BLaER1 treated with 17β-estradiol and CSF1 and Interleukin-3, amounts not matched to agents 10 nM and 100 nM (cell line): Measurements from ENCODE around the gene RALY.

Experiments
- H3K27ac ChIP-seq, 11 experiments: shearing (Covaris generic); formaldehyde crosslinking; 2 replicates each; pipeline ENCODE4 v1.8.1; 2022
- H3K27me3 ChIP-seq, 11 experiments: shearing (Covaris generic); formaldehyde crosslinking; 2 replicates each; pipeline ENCODE4 v1.8.1; 2022
- H3K36me3 ChIP-seq, 11 experiments: shearing (Covaris generic); formaldehyde crosslinking; 2 replicates each; pipeline ENCODE4 v1.8.1; 2022
- H3K4me1 ChIP-seq, 10 experiments: shearing (Covaris generic); formaldehyde crosslinking; 2 replicates each; pipeline ENCODE4 v1.8.1; 2022
- H3K4me2 ChIP-seq, 11 experiments: shearing (Covaris generic); formaldehyde crosslinking; 2 replicates each; pipeline ENCODE4 v1.8.1; 2022
- H3K4me3 ChIP-seq, 10 experiments: shearing (Covaris generic); formaldehyde crosslinking; 2 replicates each; pipeline ENCODE4 v1.8.1; 2022
- H3K9ac ChIP-seq, 11 experiments: shearing (Covaris generic); formaldehyde crosslinking; 2 replicates each; pipeline ENCODE4 v1.8.1; 2022
- H3K9me3 ChIP-seq, 11 experiments: shearing (Covaris generic); formaldehyde crosslinking; replicated peaks in 1 of 11; 2 replicates each; pipeline ENCODE4 v1.8.1; 2022
- H4K20me1 ChIP-seq, 11 experiments: shearing (Covaris generic); formaldehyde crosslinking; 2 replicates each; pipeline ENCODE4 v1.8.1; 2022
- Cebpa-rat ChIP-seq, 11 experiments: shearing (Covaris generic); IDR thresholded peaks; 2 replicates each; pipeline ENCODE4 v1.8.1; 2022

The RALY gene

DNA sequence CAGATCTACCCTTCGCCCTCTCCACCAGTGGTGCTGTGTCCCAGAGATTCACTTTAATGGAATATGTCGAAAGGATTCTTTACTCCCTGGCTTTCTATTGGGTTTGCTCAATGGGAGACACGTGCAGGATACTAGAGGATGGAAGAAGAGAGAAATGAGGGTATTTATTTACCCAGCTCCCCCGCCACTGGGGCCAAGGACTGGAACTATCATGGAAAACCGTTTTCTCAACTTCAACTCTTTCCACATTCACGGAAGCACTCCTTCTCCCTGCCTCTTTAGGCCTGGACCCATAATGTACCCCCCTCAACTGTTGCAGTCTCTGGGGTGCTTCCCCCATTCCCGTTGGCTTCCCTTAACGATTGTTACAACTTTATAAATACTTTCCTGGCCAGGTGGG, 26.6 kb upstream of the RALY start:
- Histone ChIP-seq H3K9me3 (peaks cover 0 to 16% (median 10%) of the 10 kb centered on the region in 11 experiments; a peak in 18 of 22 replicates), H3K4me3 (no peak overlapping the region), H3K36me3 (no peaks in the 10 kb centered on the region), H3K9ac (no peak overlapping the region), H3K27me3 (no peaks in the 10 kb centered on the region), H3K4me2 (no peak overlapping the region), H3K27ac (no peak overlapping the region), H3K4me1 (peaks cover 0 to 16% (median 6%) of the 10 kb centered on the region in 10 experiments; a peak in 10 of 20 replicates), H4K20me1 (no peaks in the 10 kb centered on the region)
- no peak for TF ChIP-seq Cebpa-rat (IDR thresholded peaks at IDR 0.05)

DNA sequence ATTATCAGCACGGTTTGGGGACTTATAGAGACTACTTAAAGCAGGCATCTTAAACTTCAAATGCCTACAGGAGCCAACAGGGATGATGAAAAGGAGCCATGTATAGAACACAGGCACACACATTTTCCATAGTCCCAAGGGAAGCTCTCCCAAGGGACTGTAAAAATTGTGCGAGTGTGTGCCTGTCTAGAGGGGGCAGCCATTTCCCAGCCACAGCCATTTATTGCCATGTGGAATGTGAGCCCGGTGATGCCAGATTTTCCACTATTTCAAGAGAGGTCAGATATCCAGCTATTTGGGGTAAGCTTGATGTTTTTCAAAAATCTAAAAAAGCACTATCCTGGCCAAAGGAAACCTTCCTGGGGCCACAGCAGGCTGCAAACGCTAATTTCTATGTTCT, 24.1 kb upstream of the RALY start:
- Histone ChIP-seq H3K9me3 (peaks cover 0 to 16% (median 10%) of the 10 kb centered on the region in 11 experiments; a peak in 18 of 22 replicates), H3K36me3 (no peaks in the 10 kb centered on the region), H3K4me2 (no peak overlapping the region), H3K4me3 (no peak overlapping the region), H3K4me1 (peaks cover 0 to under 1% (median 0%) of the 10 kb centered on the region in 10 experiments; a peak in 3 of 20 replicates), H3K9ac (no peak overlapping the region), H3K27me3 (no peaks in the 10 kb centered on the region), H3K27ac (no peak overlapping the region), H4K20me1 (no peaks in the 10 kb centered on the region)
- no peak for TF ChIP-seq Cebpa-rat (IDR thresholded peaks at IDR 0.05)

DNA sequence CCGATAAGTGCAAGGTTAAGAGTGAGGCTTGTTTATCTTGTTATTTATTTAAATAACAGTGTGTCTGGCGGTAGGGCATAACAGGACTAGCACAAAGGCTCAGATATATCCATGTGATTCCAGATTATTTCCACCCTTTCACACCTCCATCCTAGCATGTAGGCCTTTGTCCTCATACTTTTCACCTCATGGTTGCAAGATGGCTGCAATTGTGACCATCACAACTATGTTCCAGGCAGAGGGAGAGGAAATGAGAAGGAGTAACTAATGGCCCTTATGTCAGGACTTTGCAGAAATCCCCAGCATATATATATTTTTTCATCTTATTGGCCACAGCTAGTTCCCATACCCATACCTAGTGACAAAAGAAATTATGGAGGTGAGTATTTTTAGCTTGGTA, 23.5 kb upstream of the RALY start:
- Histone ChIP-seq H3K36me3 (no peaks in the 10 kb centered on the region), H3K4me1 (no peaks in the 10 kb centered on the region), H3K27ac (no peak overlapping the region), H3K9ac (no peak overlapping the region), H3K9me3 (peaks cover 0 to 16% (median 10%) of the 10 kb centered on the region in 11 experiments; a peak in 18 of 22 replicates), H4K20me1 (no peaks in the 10 kb centered on the region), H3K27me3 (no peaks in the 10 kb centered on the region), H3K4me3 (no peak overlapping the region), H3K4me2 (no peak overlapping the region)
- TF ChIP-seq Cebpa-rat (IDR thresholded peaks at IDR 0.05) = no peak

GRCh38 chr20:33971147-33971975, 22.4 kb upstream of the RALY start:
- H4K20me1 ChIP-seq = no peaks in the 10 kb centered on the region
- H3K9ac ChIP-seq = no peak overlapping the region
- no peak overlapping the region for H3K4me2 ChIP-seq
- no peak overlapping the region for H3K27ac ChIP-seq
- H3K4me3 ChIP-seq = no peak overlapping the region
- peaks cover 0 to 16% (median 10%) of the 10 kb centered on the region in 11 experiments; a peak in 18 of 22 replicates for H3K9me3 ChIP-seq
- H3K27me3 ChIP-seq = no peaks in the 10 kb centered on the region
- peaks cover 0 to under 1% (median 0%) of the 10 kb centered on the region in 10 experiments; a peak in 1 of 20 replicates for H3K4me1 ChIP-seq
- no peaks in the 10 kb centered on the region for H3K36me3 ChIP-seq
- TF ChIP-seq Cebpa-rat (IDR thresholded peaks at IDR 0.05) = no peak

DNA sequence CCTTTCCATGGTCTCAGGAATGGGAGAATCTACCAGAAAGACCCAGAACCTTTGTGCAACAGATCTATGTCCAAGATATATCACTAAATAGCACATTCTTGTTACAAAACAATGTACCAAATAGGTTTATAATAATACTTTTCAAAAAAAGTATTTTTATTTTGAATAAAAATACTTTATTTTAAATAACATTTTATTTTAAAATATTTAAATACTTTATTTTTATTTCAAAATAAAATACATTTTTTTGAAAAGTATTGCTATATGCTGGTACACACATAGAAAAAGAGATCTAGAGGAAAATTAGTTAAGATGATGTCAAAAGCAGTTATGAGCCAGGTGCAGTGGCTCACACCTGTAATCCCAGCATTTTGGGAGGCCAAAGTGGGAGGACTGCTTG, 16.8 kb upstream of the RALY start:
- no peaks in the 10 kb centered on the region for H3K27me3 ChIP-seq
- no peak for TF ChIP-seq Cebpa-rat (IDR thresholded peaks at IDR 0.05)
- H3K9me3 ChIP-seq = peaks cover 0 to 5% (median 0%) of the 10 kb centered on the region in 11 experiments; a peak in 1 of 22 replicates
- peaks cover 0 to 4% (median 0%) of the 10 kb centered on the region in 10 experiments; a peak in 1 of 20 replicates for H3K4me1 ChIP-seq
- H3K27ac ChIP-seq = no peak overlapping the region
- no peak overlapping the region for H3K4me2 ChIP-seq
- no peak overlapping the region for H3K4me3 ChIP-seq
- no peaks in the 10 kb centered on the region for H3K36me3 ChIP-seq
- H3K9ac ChIP-seq = no peak overlapping the region
- no peaks in the 10 kb centered on the region for H4K20me1 ChIP-seq

DNA sequence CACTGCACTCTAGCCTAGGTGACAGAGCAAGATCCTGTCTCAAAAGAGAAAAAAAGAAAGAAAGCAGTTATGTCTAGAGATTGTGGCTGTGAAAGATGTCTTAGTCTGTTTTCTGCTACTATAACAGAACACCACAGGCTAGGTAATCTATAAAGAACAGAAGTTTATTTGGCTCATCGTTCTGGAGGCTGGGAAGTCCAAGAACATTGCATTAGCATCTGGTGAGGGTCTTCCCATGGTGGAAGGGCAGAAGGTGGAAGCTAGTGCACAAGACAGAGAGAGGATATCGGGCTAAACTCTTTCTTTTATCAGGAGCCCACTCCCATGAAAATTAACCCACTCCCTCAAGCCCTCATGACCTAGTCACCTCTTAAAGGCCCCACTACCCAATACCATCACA, 16.2 kb upstream of the RALY start:
- Histone ChIP-seq H3K36me3 (no peaks in the 10 kb centered on the region), H3K4me2 (no peak overlapping the region), H3K9ac (no peak overlapping the region), H3K27ac (no peak overlapping the region), H3K27me3 (no peaks in the 10 kb centered on the region), H3K9me3 (peaks cover 0 to 5% (median 0%) of the 10 kb centered on the region in 11 experiments; a peak in 1 of 22 replicates), H4K20me1 (no peaks in the 10 kb centered on the region), H3K4me3 (no peak overlapping the region), H3K4me1 (peaks cover 0 to 4% (median 0%) of the 10 kb centered on the region in 10 experiments; a peak in 1 of 20 replicates)
- TF ChIP-seq Cebpa-rat (IDR thresholded peaks at IDR 0.05) = no peak

DNA sequence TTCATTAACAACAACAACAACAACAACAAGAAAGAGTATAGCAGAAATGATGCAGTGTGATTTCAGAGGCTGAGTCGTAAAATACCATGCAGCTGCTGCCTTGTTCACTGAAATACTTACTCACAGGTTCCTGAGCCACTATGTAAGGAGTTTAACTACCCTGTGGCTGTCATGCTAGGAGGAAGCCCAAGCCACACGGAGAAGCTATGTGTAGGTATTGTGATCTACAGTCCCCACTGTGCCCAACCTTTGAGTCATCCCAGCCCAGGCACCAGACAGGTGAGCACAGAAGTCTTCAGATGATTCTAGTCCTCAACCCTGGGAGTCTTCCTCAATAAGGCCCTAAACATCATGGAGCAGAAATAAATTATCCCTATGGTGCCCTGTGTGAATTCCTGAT, 14.6 kb upstream of the RALY start:
- Histone ChIP-seq H3K9ac (no peak overlapping the region), H3K9me3 (peaks cover 0 to 5% (median 0%) of the 10 kb centered on the region in 11 experiments; a peak in 1 of 22 replicates), H4K20me1 (no peaks in the 10 kb centered on the region), H3K36me3 (no peaks in the 10 kb centered on the region), H3K4me1 (peaks cover 0 to 4% (median 0%) of the 10 kb centered on the region in 10 experiments; a peak in 1 of 20 replicates), H3K4me2 (no peak overlapping the region), H3K27me3 (no peaks in the 10 kb centered on the region), H3K27ac (no peak overlapping the region), H3K4me3 (no peak overlapping the region)
- no peak for TF ChIP-seq Cebpa-rat (IDR thresholded peaks at IDR 0.05)

GRCh38 chr20:33981347-33981746, 12.4 kb upstream of the RALY start:
- Histone ChIP-seq H3K27ac (no peak overlapping the region), H3K9ac (no peak overlapping the region)

DNA sequence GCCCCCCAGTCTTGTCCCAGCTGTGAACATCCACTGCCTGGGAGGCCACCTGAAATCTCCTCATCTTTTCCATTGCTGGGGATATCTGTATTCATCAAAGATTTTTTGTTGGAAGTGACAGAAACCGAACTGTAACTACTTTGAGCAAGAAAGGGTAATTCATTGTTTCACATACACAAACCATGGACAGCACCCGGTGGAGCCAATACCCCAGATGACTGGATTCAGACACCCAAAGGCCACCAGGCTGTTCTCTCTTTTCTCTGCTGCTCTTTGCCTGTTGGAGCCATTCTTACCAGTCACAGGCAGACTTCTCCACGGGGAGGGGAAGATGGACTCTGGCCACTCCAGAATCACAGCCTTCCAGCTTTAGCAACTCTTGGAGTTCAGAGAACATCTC, 11.7 kb upstream of the RALY start:
- no peak for TF ChIP-seq Cebpa-rat (IDR thresholded peaks at IDR 0.05)
- Histone ChIP-seq H3K4me1 (no peaks in the 10 kb centered on the region), H3K27ac (no peak overlapping the region), H3K9me3 (peaks cover 0 to 5% (median 0%) of the 10 kb centered on the region in 11 experiments; a peak in 1 of 22 replicates), H3K27me3 (no peaks in the 10 kb centered on the region), H3K36me3 (no peaks in the 10 kb centered on the region), H3K4me2 (no peak overlapping the region), H4K20me1 (no peaks in the 10 kb centered on the region), H3K9ac (no peak overlapping the region), H3K4me3 (no peak overlapping the region)

More at GRCh38 chr20:33981347-33981746, 12.4 kb upstream of the RALY start:
- H3K36me3 ChIP-seq = no peaks in the 10 kb centered on the region
- H3K4me2 ChIP-seq = no peak overlapping the region
- H4K20me1 ChIP-seq = no peaks in the 10 kb centered on the region
- H3K4me1 ChIP-seq = peaks cover 0 to 4% (median 0%) of the 10 kb centered on the region in 10 experiments; a peak in 1 of 20 replicates
- no peak overlapping the region for H3K4me3 ChIP-seq
- no peaks in the 10 kb centered on the region for H3K27me3 ChIP-seq
- H3K9me3 ChIP-seq = peaks cover 0 to 5% (median 0%) of the 10 kb centered on the region in 11 experiments; a peak in 1 of 22 replicates
- TF ChIP-seq Cebpa-rat (IDR thresholded peaks at IDR 0.05) = peak in 2 of 11 experiments; percentile 55 to 61; a peak in 3 of 22 replicates
